Duodenal mucosa (tissue), 2 donors: ENCODE data around the gene NT5M.
A peak's percentile ranks its signal among the peaks of the same experiment; 100 is the strongest.
"Not testable (repeated sequence)": the region's sequence is repeated elsewhere in the genome, so short reads cannot be mapped to it uniquely, and the experiment has no call there.

ENCODE experiments used
- H3K27ac ChIP-seq: one replicate; pipeline ENCODE4 v1.7.0; 2013; ENCODE audit warnings: low read depth, low read length
- H3K27me3 ChIP-seq, 2 donors: one replicate each; pipeline ENCODE4 v1.7.0; 2013; ENCODE audit warnings: low read length in 2 of 2, control low read depth in 1 of 2; ENCODE audit not compliant: insufficient read depth in 2 of 2, control insufficient read depth in 1 of 2
- H3K36me3 ChIP-seq, 2 donors: one replicate each; pipeline ENCODE4 v1.7.0; 2013; ENCODE audit warnings: low read length in 2 of 2, control low read depth in 1 of 2; ENCODE audit not compliant: insufficient read depth in 2 of 2, control insufficient read depth in 1 of 2
- H3K4me1 ChIP-seq, 2 donors: one replicate each; pipeline ENCODE4 v1.7.0; 2013; ENCODE audit warnings: low read length in 2 of 2, control low read depth in 1 of 2; ENCODE audit not compliant: insufficient read depth in 2 of 2, control insufficient read depth in 1 of 2
- H3K4me3 ChIP-seq, 2 donors: one replicate each; pipeline ENCODE4 v1.7.0; 2013; ENCODE audit warnings: low read length in 2 of 2, low read depth in 1 of 2
- H3K9ac ChIP-seq, 2 donors: one replicate each; pipeline ENCODE4 v1.7.0; 2013; ENCODE audit warnings: low read length in 2 of 2, low read depth in 1 of 2
- H3K9me3 ChIP-seq, 2 donors: one replicate each; pipeline ENCODE4 v1.7.0; 2013; ENCODE audit warnings: low read length in 2 of 2, control low read depth in 1 of 2; ENCODE audit not compliant: control insufficient read depth in 1 of 2

The NT5M gene

GRCh38 chr17:17303010-17303846 lies at the start of gene NT5M:
NT5M (plus strand) TSS chr17:17303373; CDS start chr17:17303551, 178 bp downstream.
- no peaks in the 10 kb centered on the region for H3K9me3 ChIP-seq
- H3K9ac ChIP-seq = peak within 1 kb of the TSS in 1 of 2 donors; percentile 43
- peak within 1 kb of the TSS; percentile 76 to 82 for H3K4me3 ChIP-seq
- H3K27ac ChIP-seq = peak within 1 kb of the TSS; percentile 10
- no peaks in the 10 kb centered on the region for H3K36me3 ChIP-seq
- no peaks in the 10 kb centered on the region for H3K27me3 ChIP-seq
- peaks cover 8 to 29% of the 10 kb centered on the region in 2 donors for H3K4me1 ChIP-seq

- Histone ChIP-seq H3K9me3 (no peaks in the 10 kb centered on the region), H3K36me3 (peaks cover 11 to 78% of the 10 kb centered on the region in 2 donors), H3K27ac (no peak overlapping the region), H3K9ac (no peak overlapping the region), H3K4me3 (no peak overlapping the region), H3K27me3 (no peaks in the 10 kb centered on the region), H3K4me1 (no peaks in the 10 kb centered on the region)
Measured at GRCh38 chr17:17253406-17253805, 49.8 kb upstream of the NT5M start.

- no peak overlapping the region for H3K9ac ChIP-seq
- H3K9me3 ChIP-seq = no peaks in the 10 kb centered on the region
- no peaks in the 10 kb centered on the region for H3K4me1 ChIP-seq
- H3K27me3 ChIP-seq = no peaks in the 10 kb centered on the region
- H3K36me3 ChIP-seq = peaks cover 15 to 79% of the 10 kb centered on the region in 2 donors
- H3K27ac ChIP-seq = no peak overlapping the region
- H3K4me3 ChIP-seq = no peak overlapping the region
Measured at GRCh38 chr17:17254036-17254435, 49.1 kb upstream of the NT5M start.

- H3K4me3 ChIP-seq, H3K27ac ChIP-seq, H3K9ac ChIP-seq, H3K4me1 ChIP-seq, H3K27me3 ChIP-seq, H3K9me3 ChIP-seq: not testable (repeated sequence)
- peaks cover 28 to 79% of the 10 kb centered on the region in 2 donors for H3K36me3 ChIP-seq
Measured at GRCh38 chr17:17255689-17256088, 47.5 kb upstream of the NT5M start.

GRCh38 chr17:17256316-17256715 lies 46.9 kb upstream of the NT5M start:
- H3K36me3 ChIP-seq = peaks cover 28 to 83% of the 10 kb centered on the region in 2 donors
- H3K27ac ChIP-seq = no peak overlapping the region
- H3K4me1 ChIP-seq = no peaks in the 10 kb centered on the region
- no peaks in the 10 kb centered on the region for H3K27me3 ChIP-seq
- no peak overlapping the region for H3K9ac ChIP-seq
- H3K4me3 ChIP-seq = no peak overlapping the region
- H3K9me3 ChIP-seq = no peaks in the 10 kb centered on the region

GRCh38 chr17:17258011-17258410 lies 45.2 kb upstream of the NT5M start:
- Histone ChIP-seq H3K9me3 (no peaks in the 10 kb centered on the region), H3K4me1 (no peaks in the 10 kb centered on the region), H3K27ac (no peak overlapping the region), H3K9ac (no peak overlapping the region), H3K36me3 (peaks cover 28 to 80% of the 10 kb centered on the region in 2 donors), H3K27me3 (no peaks in the 10 kb centered on the region), H3K4me3 (no peak overlapping the region)

- Histone ChIP-seq H3K9me3 (no peaks in the 10 kb centered on the region), H3K36me3 (peaks cover 27 to 74% of the 10 kb centered on the region in 2 donors), H3K27me3 (no peaks in the 10 kb centered on the region), H3K4me1 (no peaks in the 10 kb centered on the region), H3K27ac (no peak overlapping the region), H3K4me3 (no peak overlapping the region), H3K9ac (no peak overlapping the region)
Measured at GRCh38 chr17:17258998-17259397, 44.2 kb upstream of the NT5M start.

GRCh38 chr17:17264430-17264829 lies 38.7 kb upstream of the NT5M start:
- no peaks in the 10 kb centered on the region for H3K4me1 ChIP-seq
- H3K36me3 ChIP-seq = peaks cover 33 to 65% of the 10 kb centered on the region in 2 donors

GRCh38 chr17:17269926-17270773 lies 33.0 kb upstream of the NT5M start:
- Histone ChIP-seq H3K36me3 (peaks cover 14 to 63% of the 10 kb centered on the region in 2 donors), H3K9ac (no peak overlapping the region), H3K4me1 (no peaks in the 10 kb centered on the region), H3K27me3 (no peaks in the 10 kb centered on the region), H3K27ac (no peak overlapping the region), H3K9me3 (no peaks in the 10 kb centered on the region), H3K4me3 (no peak overlapping the region)

More at GRCh38 chr17:17264430-17264829, 38.7 kb upstream of the NT5M start:
- no peak overlapping the region for H3K4me3 ChIP-seq
- H3K9me3 ChIP-seq = no peaks in the 10 kb centered on the region
- no peak overlapping the region for H3K9ac ChIP-seq
- no peaks in the 10 kb centered on the region for H3K27me3 ChIP-seq
- H3K27ac ChIP-seq = no peak overlapping the region

GRCh38 chr17:17275971-17276370 lies 27.2 kb upstream of the NT5M start:
- H3K9ac ChIP-seq = no peak overlapping the region
- no peak overlapping the region for H3K27ac ChIP-seq
- peaks cover 12 to 15% of the 10 kb centered on the region in 2 donors for H3K4me1 ChIP-seq

More at GRCh38 chr17:17275971-17276370, 27.2 kb upstream of the NT5M start:
- H3K4me3 ChIP-seq = no peak overlapping the region
- H3K9me3 ChIP-seq = no peaks in the 10 kb centered on the region
- H3K36me3 ChIP-seq = peaks cover 6 to 37% of the 10 kb centered on the region in 2 donors
- H3K27me3 ChIP-seq = no peaks in the 10 kb centered on the region
